Measurements from ENCODE around the gene MRPL11.
"Not testable (repeated sequence)": the region's sequence is repeated elsewhere in the genome, so short reads cannot be mapped to it uniquely, and the experiment has no call there.

MRPL11 gene

GRCh38 chr11:66443602-66444001, 5.0 kb upstream of the MRPL11 start:
- peak; percentile 68 for DNase-seq (ENCODE audit: low read depth)
- no peak for TF ChIP-seq CTCF (IDR thresholded peaks at IDR 0.05; ENCODE audit: low read length, missing control alignments)
- H3K4me3 ChIP-seq (replicated peaks; ENCODE audit: low read depth, low read length) = no peak overlapping the region

DNA sequence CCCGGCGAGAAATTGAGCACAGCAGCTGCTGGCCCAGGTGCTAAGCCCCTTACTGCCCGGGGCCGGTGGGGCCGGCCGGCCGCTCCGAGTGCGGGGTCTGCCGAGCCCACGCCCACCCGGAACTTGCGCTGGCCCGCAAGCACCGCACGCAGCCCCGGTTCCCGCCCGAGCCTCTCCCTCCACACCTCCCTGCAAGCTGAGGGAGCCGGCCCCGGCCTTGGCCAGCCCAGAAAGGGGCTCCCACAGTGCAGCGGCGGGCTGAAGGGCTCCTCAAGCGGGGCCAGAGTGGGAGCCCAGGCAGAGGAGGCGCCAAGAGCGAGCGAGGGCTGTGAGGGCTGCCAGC, 2.3 kb upstream of the MRPL11 start:
- not testable (repeated sequence) for H3K4me3 ChIP-seq (replicated peaks; ENCODE audit: low read depth, low read length); DNase-seq (ENCODE audit: low read depth)

DNA sequence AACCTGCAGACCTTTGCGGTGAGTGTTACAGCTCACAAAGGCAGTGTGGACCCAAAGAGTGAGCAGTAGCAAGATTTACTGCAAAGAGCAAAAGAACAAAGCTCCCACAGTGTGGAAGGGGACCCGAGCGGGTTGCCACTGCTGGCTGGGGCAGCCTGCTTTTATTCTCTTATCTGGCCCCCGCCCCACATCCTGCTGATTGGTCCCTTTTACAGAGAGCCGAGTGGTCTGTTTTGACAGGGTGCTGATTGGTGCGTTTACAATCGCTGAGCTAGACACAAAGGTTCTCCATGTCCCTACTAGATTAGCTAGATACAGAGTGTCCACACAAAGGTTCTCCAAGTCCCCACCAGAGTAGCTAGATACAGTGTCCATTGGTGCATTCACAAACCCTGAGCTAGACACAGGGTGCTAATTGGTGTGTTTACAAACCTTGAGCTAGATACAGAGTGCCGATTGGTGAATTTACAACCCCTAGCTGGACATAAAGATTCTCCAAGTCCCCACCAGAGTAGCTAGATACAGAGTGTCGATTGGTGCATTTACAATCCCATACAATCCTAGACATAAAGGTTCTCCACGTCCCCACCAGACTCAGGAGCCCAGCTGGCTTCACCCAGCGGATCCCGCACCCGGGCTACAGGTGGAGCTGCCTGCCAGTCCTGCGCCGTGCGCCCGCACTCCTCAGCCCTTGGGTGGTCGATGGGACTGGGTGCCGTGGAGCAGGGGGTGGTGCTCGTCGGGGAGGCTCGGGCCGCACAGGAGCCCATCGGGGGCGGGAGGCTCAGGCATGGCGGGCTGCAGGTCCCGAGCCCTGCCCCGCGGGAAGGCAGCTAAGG, 1.7 kb upstream of the MRPL11 start:
- DNase-seq (ENCODE audit: low read depth); H3K4me3 ChIP-seq (replicated peaks; ENCODE audit: low read depth, low read length): not testable (repeated sequence)

GRCh38 chr11:66437979-66438503, 607 bp downstream of the MRPL11 start:
- no peak for TF ChIP-seq CTCF (IDR thresholded peaks at IDR 0.05; ENCODE audit: low read length, missing control alignments)
- no peak for DNase-seq (ENCODE audit: low read depth)
- H3K4me3 ChIP-seq (replicated peaks; ENCODE audit: low read depth, low read length) = peak overlapping the region; percentile 66

- TF ChIP-seq CTCF (IDR thresholded peaks at IDR 0.05; ENCODE audit: low read length, missing control alignments) = no peak
- H3K4me3 ChIP-seq (replicated peaks; ENCODE audit: low read depth, low read length) = no peak overlapping the region
- DNase-seq (ENCODE audit: low read depth) = no peak
These were observed 6.1 kb downstream of the MRPL11 start for GRCh38 chr11:66432597-66432996.

GRCh38 chr11:66431871-66432329, 6.7 kb downstream of the MRPL11 start:
- H3K4me3 ChIP-seq (replicated peaks; ENCODE audit: low read depth, low read length); DNase-seq (ENCODE audit: low read depth): not testable (repeated sequence)

- not testable (repeated sequence) for DNase-seq (ENCODE audit: low read depth); H3K4me3 ChIP-seq (replicated peaks; ENCODE audit: low read depth, low read length)
These were observed 7.4 kb downstream of the MRPL11 start for GRCh38 chr11:66431287-66431686.

DNA sequence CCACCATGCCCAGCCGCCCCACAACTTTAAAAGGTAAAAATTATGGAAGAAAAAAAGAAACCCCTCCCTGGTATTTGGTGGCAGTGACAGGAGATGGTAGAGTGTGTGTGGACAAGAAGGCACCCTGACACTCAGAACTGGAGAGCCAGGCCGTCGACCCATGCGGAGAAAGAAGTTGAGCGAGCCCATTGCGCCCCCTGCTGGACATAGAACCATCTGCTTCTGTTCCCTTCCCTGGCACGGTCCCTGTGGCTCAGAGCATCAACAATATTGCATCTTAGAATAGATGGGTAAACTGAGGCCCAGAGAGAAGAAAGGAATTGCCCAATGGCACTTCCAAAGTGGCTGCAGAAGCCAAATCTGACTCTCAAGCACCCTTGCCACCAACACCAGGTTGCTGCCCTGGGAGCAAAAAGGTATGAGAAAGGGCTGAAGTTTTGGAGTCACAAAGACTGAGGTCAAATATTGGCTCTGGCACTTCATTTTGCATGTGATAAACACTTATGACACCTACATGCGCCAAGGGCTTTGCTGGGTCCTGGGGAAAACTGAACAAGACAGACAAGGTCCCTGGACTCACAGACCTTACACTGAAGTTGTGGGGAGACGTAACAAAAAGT, 8.6 kb downstream of the MRPL11 start:
- TF ChIP-seq CTCF (IDR thresholded peaks at IDR 0.05; ENCODE audit: low read length, missing control alignments) = peak; percentile 84
- peak; percentile 81 for DNase-seq (ENCODE audit: low read depth)
- no peak overlapping the region for H3K4me3 ChIP-seq (replicated peaks; ENCODE audit: low read depth, low read length)

DNA sequence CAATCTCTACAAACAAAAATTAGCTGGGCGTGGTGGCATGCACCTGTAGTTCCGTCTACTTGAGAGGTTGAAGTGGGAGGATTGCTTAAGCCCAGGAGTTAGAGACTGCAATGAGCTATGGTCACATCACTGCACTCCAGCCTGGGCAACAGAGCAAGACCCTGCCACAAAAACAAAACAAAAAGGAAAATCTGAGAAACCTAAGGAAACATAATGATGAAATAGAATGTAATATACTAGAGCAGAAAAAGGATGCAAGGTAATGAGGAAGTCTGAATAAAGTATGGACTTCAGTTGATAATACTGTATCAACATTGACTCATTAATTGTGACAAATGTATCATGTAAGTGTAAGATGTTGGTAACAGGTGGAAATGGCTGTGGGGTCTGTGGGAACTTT, 9.7 kb downstream of the MRPL11 start:
- no peak for TF ChIP-seq CTCF (IDR thresholded peaks at IDR 0.05; ENCODE audit: low read length, missing control alignments)
- no peak for DNase-seq (ENCODE audit: low read depth)
- H3K4me3 ChIP-seq (replicated peaks; ENCODE audit: low read depth, low read length) = no peak overlapping the region
